A172 (cell line): ENCODE data around the gene ATP8A1. TPM values are rescaled to one million over a fixed set of nuclear protein-coding genes. Genes with fewer than 3 reads are reported as not detected.
A peak's percentile ranks its signal among the peaks of the same experiment; 100 is the strongest.
"Not testable (repeated sequence)": the region's sequence is repeated elsewhere in the genome, so short reads cannot be mapped to it uniquely, and the experiment has no call there.

Experiments
- DNase-seq: peaks from one replicate; pipeline ENCODE4 v3.0.0-alpha.2; 2015; ENCODE audit warnings: low spot score
- total RNA-seq: library from RNA; depleted of rRNA; stranded (reverse); fragments of >200 nt; shearing (Covaris generic); gene quantifications from 2 replicates; pipeline ENCODE4 v1.2.3, GENCODE V29; 2014; rRNA removed

ATP8A1 gene
- total RNA-seq: not detected in 2 replicates

- peak; percentile 68 for DNase-seq
Measured at GRCh38 chr4:42656944-42657792, at the start of gene ATP8A1. Gene ATP8A1, minus strand, starts transcription at chr4:42657105. Its CDS starts 232 bp downstream, at chr4:42656873.

- no peak for DNase-seq
Measured at GRCh38 chr4:42706086-42706485, 49.2 kb upstream of the ATP8A1 start.

- DNase-seq: no peak
Measured at GRCh38 chr4:42703813-42704212, 46.9 kb upstream of the ATP8A1 start.

GRCh38 chr4:42702895-42703294 lies 46.0 kb upstream of the ATP8A1 start:
- no peak for DNase-seq

- DNase-seq: not testable (repeated sequence)
Measured at GRCh38 chr4:42701780-42702179, 44.9 kb upstream of the ATP8A1 start.

DNA sequence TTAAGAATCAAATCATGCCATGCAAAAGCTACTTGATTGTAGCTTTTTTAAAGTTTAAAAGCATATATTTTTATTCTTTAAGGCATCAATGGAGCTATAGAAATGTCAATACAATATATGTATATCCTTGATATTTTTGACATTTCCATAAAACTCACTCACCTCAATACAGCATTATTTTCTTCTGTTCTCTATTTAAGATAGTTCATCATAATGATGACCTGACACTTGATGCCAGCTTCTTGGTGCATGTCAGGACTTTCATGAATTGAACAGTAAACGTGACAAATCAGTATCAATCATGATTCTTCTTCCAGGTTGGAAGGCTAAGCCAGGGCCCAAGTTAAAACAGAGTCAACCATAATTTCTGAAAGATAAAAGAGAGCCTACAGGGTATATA lies 33.6 kb upstream of the ATP8A1 start:
- DNase-seq: no peak

DNA sequence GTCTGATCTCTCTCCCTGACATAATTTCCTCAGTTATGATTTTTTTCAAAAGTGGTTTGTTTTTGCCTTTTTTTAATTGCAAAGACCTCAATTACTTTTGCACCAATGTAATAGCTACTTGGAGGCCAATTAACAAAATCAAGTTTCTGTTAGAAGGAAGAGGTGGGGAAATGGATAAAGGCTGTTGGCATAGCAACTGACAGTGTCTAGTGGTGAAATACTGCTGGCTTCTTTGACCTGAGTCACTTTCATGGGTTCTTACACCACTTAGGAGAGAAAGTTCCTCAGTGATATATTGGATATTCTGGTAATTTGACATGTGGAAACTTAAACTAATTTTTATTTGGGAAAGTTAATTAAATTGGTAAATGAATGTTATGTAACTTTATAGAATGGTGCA lies 26.5 kb upstream of the ATP8A1 start:
- no peak for DNase-seq

GRCh38 chr4:42678512-42678911 lies 21.6 kb upstream of the ATP8A1 start:
- no peak for DNase-seq

- DNase-seq: no peak
Measured at GRCh38 chr4:42676066-42676951, 19.4 kb upstream of the ATP8A1 start.

DNA sequence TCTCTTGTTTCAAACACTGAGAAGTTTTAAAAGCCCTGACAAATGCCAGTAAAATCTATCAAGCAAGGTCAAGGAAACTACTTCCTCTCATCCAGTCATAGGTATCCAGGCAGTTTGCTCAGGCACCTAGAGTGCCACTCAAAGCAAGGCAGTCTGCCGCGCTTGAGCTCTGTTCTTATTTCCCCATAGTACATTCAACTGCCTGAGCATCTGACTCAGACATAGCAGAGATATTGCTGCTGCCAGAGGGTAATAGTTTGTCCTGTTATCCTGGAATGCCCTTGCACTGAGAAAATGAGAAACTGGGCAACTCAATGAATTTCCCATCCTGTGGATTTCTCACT lies 16.1 kb upstream of the ATP8A1 start:
- DNase-seq: no peak

DNA sequence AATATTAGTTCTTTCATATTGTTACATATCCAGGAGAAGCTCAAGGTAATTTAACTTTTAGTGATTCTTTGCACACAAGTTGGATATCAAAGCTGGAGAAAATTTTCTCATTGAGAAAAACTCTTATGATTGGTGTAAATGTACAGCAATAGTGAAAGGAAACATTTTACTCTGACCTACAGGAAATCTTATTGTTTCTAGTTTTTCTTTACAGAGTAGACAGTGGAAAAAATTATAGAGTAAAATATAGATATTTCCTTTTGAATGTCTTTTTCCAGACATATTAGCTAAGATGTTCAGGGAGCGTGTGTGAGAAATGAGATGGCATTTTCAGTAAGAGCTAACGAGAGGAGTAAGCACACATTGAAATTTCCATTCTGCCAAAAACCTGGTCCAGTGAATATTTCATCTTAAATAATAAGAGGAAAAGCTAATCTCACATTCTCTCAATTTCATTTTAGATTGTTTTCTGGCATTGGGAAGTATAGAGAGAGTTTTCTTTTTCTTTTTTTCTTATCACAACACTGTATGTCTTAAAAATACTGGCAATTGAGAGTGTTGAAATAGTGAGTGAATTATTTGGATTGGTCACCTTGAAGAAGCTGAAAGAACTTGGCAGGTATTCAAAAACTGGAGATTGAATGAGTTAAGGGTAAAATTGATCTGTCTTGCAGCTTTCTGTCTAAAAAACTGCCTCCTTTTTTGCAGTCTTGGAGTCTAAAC lies 15.6 kb upstream of the ATP8A1 start:
- no peak for DNase-seq

DNA sequence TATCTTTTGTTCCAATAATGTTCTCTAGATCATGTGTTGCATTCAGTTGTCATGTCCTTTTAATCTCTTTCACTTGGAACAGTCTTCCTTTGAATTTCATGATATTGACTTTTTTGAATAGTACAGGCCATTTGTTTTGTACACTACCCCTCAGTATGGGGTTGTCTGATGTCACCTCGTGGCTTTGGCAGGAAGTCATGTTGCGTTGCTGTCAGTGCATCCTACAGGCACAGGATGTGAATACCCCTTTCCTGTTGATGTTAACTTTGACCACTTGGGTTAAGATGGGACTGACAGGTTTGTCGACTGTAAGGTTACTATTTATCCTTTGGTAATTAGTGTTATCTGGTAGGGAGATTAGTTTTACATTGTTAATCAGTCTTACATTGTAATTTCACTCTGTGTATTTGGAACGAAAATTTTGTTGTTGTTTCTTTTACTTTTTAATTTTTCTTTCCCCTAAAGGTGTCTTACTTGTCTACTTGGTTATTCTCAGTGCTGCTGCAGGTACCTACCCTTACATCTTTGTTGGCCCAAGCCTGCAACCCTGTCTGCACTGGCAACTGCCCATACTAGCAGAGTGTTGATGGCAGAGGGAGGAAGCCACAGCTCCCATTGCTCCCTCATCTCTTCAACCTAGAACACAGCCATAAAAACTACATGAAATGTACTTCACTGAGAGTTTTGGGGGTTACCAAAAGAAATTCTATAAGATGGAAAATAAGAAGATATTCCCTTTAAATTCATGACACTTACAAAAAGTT lies 14.7 kb upstream of the ATP8A1 start:
- DNase-seq: no peak

DNA sequence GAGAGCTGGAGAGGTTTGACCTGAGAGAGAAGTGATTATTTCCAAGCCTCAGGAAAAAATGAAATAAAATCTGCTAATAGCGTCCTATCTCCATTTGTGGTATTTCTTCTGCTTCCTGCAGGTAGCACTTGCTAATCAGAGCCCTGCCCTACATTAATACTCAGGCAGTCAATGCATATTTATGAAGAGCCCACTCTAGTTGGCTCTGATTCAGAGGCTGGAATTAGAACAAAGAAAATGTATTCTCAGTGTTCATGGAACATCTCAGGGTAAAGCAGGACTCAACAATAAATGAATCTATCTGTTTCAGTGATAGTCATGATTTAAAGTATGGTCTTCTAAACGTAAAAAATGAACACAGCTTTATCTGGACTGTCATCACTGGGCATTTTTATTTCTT lies 1.4 kb upstream of the ATP8A1 start:
- DNase-seq: no peak

DNA sequence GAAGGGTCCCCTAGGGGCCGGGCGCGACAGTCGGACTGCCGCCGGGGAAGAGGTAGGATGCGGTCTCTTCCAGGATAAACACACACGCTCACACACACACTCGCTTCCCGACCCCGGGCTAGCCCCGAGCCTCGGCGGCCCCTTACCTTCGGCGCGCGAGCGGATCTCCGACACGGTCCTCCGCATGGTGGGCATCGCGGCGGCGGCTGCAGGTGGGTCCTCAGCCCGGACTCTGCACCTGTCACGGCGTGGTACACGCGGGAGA lies 294 bp downstream of the ATP8A1 start:
- no peak for DNase-seq

DNA sequence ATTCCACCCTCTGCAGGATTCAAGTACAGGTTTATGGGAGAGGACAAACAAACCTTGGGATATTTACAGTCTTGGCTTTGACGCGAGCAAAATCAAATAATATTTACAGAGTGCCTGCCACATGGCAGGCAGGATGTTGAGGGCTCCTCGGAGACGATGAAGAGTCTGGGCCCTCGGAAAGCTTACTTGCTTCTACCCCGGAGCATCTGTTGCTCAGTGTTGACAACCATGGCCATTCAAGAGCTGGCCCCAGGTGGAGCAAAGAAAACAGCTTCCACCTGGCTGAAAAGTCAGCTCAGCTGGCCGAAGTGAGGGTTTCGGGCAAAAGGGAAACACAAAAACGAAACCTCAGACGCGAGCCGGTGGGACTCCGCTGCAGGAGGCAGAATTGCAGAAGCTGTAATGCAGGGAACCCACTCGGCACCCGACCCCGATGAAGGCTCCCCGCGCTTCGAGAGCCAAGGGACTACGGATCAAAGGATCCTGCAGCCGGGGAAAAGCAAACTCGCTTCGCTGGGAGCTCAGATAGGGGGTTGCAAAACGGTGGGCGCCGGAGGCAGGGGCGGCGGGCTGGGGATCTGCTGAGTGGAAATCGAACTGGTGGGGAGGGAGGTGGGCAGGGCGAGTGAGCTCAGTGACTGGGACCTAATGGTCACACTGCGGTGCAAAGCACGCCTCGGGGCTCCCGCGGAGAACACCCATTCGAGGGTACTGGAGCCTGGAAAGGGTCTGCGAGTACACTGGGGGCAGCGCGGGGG lies 805 bp downstream of the ATP8A1 start:
- no peak for DNase-seq

DNA sequence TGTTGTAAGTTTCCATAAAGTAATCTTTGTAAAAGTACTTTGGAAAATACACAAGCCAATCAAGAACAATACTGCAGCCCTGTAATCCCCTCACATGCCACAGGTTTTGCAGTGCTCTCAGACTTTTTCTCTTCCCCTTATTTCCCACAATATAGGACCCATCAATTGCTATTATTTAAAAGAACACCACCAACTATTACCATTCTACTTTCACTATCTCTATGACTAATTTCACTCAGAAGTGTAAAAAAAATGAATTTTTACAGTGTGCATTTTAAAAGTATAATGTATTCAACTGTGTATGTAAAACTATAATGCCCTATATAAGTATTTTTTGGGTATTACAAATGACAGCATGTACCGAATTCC lies 1.7 kb downstream of the ATP8A1 start:
- DNase-seq: no peak

DNA sequence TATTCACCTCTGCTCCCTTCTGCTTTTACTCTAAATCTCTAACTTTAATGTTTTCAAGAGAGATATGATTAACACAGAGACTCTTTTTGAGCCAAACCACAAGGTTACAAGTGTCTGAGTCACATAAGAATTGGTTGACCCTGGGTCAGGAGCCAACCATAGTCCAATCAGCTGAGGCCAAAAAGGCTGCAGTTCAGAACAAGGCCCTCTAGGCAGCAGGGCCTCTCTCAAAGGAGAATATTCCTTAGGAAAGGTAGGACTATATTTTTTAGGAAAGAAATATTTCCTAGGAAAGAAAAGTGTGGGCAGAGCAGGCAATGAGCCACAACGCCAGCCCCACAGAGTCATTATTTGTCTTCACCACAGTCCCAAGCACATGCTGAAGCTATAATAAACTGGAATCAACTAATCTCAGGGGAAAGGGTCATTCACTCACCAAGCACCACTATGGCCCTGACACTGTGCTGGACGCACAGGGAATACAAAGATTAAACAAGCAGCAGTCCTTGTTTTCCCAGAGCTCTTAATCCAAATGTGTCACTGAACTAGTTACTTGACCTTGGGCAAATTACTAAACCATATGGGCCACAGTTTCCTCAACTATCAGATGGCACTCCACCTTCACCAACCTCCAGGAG lies 2.2 kb downstream of the ATP8A1 start:
- DNase-seq: peak; percentile 71

DNA sequence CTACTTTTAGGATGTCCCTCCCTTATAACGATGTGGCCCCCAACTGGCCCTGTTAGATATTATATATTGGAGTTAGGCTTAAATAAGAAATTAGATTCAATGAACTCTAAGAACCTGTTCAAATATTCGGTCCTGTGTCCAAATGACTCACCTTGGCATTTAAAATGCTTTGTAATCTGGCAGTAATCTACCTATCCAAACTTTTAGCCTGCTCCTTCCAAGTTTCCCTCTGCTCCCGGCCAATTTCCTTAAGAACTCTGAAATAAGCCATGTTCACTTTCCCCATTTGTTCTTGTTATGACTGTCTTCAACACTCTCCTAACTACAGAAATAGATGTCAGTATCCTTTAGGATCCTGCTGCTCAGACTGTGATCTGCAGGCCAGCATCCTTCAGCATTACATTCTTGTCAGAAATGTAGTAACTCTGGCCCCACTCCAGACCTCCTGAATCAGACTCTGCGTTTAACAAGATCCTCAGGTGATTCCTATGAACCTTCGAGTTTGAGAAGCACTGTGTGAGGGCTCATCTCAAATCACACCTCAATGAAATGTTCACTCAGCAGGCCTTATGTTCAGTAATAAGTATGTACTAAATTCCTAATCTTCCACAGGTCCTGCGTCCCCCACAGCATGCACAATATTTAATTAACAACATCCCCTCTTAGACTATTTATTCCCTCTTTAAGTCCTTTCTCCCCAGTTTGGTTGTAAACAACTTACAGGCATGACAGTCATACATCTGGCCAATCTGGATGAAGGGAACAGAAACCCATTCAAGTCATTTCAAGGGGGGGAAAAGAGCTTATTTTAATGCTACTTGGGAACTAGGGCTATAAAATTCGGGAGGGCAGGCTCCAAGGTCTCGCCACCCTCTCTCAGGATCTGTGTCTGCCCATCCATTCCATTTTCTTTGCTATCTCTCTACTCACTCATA lies 3.0 kb downstream of the ATP8A1 start:
- no peak for DNase-seq

GRCh38 chr4:42652529-42653231 lies 4.2 kb downstream of the ATP8A1 start:
- DNase-seq: not testable (repeated sequence)
